GM18498 (cell line): ENCODE results near the gene RFC4.
"Not testable (repeated sequence)": the region's sequence is repeated elsewhere in the genome, so short reads cannot be mapped to it uniquely, and the experiment has no call there.

Source experiments
- ATAC-seq: cut with Tn5 transposase; IDR thresholded peaks from one replicate; pipeline ENCODE4 v1.9.1; 2021; ENCODE audit warnings: mild to moderate bottlenecking, moderate library complexity; ENCODE audit not compliant: unreplicated experiment

RFC4 gene

DNA sequence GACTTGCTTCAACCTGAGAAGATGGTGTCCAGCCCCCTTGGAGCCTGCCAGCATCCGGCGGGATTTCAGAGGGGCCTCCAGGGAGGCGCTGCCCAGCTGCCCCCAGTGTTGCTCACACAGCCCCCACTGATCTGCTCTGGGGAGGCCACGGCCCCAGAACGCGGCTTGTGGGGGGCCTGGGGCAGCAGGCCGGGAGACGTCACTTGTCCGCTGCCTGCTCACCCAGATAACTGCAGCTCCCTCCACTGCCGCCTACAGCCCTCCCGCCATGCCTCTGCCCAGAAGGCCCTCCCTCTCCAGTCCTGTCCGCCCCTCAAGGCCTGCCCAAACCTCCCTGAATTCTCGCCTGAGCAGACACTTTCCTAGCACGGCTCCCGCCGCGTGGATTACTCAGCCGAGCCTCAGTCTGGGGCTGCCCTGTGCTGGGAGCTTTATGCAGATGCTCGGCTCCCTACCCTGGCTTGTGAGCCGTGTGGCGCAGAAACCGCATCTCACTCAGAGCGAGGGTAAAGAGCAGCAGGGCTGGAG lies 19.1 kb upstream of the RFC4 start:
- ATAC-seq: no peak

DNA sequence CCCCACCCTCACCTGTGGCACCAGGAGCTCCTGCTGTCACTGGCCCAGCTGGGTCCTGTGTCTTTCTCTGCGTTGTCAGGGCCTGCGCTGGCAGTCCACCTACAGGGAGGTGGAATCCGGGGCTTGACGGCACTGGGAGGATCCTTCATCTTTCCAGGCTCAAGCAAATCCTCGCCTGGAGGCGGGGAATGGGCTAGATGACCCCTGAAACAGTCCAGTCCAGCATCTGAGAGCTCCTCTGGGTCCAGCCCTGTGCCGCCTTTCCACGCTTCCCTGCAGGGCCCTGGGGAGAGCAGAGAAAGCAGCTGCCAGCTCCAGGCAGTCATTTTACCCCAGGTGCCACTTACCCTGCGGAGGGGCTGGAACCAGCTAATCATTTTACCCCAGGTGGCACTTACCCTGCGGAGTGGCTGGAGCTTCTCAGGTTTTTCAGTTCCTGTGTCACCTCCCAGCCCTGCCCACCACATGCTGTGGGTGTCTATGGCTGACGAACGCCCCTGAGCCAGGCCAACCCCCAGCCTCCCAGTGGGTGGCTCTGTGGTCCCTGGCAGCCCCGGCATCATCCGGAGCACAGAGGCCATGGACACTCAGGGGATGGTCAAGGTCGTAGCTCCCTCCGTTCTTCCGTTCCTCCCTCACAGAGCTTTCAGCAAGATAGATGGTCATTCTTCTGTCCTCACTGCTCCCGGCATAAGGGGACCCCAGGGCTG lies 18.3 kb upstream of the RFC4 start:
- no peak for ATAC-seq

DNA sequence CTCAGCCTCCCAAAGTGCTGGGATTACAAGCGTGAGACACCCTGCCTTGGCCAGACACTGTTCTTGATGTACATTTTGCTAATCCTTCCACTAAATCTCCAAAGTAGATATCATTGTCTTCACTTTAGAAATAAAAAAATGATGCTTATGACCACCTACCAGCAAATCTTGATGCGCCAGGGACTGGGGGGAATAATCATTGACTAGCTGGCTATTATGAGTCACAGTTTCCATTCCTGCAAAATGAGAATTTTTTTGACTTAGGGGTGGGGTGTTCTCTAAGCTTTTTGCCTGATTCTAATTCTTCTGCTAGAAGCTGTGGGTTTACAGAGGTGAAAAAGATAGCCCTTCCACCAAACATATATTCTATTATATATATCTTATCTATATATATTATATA lies 17.1 kb upstream of the RFC4 start:
- no peak for ATAC-seq

DNA sequence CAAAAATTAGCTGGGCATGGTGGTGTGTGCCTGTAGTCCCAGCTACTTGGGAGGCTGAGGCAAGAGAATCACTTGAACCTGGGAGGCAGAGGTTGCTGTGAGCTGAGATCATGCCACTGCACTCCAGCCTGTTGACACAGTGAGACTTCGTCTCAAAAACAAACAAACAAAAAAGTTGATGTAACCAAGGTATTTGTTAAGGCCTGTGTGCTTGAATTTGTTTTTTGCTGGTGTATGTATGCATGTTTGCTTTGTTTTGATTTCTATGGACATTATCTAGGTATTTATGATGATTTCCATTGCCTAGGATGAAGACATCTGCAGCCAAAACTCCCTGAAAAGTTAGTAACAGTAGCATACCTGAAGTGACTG lies 16.1 kb upstream of the RFC4 start:
- ATAC-seq: not testable (repeated sequence)

DNA sequence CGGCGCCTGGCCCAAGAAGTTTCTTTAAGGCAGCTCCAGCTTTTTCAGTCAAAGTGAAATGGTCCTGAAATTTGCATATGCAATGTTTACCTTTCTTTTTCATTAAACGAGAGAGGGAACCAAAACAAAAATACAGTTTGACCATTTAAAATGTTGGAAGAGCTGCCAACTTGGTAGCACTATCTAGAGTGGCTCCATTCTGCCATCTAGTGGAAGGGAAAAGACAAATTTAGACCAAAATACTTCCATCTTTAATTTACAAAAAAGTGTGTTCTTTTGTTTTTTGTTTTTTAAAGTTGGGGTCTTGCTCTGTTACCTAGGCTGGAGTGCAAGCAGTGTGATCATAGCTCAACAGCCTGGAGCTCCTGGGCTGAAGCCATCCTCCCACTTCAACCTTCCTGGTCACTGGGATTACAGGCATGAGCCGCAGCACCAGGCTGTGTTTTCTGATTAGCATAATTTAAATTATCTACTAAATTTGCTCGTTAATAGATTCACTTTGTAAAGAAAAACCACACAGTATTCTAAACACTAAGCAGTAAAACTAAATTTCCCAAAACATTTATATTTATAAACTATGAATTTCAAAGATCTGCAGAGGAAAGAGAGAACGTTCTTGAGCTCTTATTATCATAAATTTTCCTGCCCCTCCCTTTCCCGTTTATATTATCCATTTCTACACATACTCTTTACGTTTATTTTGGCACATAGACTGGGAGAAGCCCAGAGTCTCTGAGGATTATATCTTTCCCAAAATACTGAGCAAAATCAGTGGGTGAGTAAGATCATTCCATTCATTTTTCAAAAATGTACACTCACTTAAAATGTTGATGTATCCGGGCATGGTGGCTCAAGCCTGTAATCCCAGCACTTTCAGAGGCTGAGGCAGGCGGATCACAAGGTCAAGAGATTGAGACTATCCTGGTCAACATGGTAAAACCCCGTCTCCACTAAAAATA lies 15.4 kb upstream of the RFC4 start:
- no peak for ATAC-seq

DNA sequence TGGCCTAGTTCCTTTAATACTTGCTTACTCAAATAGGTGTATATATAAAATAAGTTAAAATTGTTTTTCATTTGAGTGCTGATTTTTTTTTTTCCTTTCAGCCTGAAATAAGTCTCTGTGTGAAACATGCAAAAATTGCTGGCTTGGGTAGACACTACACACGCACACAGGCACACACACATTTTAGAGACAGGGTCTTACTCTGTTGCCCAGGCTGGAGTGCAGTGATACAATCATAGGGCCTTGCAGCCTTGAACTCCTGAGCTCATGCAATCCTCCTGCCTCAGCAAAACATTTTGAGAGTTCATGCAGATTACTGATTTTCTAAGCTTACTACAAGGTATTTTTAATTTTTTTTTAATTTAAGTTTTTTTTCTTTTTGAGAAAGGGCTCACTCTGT lies 12.7 kb upstream of the RFC4 start:
- ATAC-seq: no peak

DNA sequence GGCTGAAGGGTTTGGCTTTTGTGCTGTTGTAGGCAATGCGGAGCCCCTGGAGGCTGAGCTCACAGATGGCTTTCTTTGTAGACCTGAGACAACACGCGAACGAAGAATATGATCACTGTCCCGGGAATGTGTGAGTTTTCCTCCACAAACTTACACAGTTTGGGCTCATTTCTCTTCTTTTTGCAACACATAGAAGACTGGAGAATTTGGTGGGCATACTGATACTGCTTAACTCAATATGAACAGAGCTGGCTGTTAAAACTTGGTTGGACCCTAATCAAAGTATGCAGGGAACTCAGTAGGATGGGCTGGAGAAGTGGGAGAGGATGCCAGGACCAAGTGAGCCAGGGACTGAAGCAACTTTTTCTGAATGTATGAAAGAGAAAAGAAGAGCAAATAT lies 12.2 kb upstream of the RFC4 start:
- ATAC-seq: no peak

DNA sequence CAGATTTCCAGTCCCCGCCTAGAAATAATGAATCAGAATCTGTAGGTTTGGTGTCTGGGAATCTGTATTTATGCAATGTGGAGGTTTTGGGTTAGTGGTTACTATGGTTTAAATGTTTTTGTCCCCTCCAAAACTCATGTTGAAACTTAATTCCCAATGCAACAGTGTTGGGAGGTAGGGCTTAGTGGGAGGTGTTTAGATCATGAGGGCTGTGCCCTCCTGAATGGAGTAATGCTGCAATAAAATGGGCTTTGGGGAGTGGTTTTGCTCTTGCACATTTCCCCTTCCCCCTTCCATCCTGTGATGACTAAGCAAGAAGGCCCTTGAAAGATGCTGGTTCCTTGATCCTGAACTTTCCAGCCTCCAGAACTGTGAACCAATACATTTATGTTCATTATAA lies 9.2 kb upstream of the RFC4 start:
- ATAC-seq: no peak

DNA sequence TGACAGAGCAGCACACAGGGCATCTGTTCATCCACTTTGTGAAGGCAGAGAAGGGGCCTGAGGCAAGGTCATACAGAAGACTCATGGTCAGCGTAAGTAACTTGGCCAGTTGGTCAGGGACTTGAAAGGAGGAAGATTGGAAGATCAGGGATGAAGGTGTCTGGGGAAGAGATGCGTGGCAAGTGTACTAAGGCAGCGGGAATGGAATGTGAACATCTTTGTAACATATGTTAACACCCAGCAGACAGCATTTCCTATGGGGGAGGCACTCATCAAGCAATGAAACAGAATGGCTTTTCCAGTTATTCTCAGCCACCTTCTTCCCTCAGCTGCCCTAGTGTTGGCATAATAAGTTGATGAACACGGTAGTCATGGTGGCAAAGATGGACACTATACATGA lies 7.8 kb upstream of the RFC4 start:
- ATAC-seq: no peak

DNA sequence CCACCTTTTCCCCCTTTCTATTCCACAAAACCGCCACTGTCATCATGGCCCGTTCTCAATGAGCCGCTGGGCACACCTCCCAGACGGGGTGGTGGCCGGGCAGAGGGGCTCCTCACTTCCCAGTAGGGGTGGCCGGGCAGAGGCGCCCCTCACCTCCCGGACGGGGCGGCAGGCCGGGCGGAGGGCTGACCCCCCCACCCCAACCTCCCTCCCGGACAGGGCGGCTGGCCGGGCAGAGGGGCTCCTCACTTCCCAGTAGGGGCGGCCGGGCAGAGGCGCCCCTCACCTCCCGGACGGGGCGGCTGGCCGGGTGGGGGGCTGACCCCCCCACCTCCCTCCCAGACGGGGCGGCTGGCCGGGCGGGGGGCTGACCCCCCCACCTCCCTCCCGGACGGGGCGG lies 5.0 kb upstream of the RFC4 start:
- not testable (repeated sequence) for ATAC-seq

DNA sequence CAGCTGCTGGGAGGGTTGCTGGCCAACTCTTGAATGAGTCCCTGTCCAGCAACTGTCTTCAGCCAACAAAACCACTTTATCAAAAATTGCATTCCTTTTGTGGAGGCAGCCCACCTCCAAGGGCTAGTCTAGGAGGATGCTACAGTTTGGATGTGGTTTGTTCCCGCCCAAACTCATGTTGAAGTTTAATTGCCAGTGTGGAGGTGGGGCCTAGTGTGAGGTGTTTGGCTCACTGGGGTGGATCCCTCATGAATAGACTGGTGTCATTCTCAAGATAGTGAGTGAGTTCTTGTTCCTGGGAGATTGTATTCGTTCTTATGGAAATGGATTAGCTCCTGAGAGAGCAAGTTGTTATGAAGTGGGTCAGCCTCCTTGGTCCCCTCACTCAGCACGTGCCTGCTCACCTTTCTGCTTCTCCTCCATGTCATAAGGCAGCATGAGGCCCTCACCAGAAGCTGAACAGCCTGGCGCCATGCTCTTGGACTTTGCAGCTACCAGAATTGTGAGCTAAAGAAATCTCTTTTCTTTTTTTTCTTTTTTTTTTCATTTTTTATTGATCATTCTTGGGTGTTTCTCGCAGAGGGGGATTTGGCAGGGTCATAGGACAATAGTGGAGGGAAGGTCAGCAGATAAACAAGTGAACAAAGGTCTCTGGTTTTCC lies 4.2 kb upstream of the RFC4 start:
- ATAC-seq: no peak

DNA sequence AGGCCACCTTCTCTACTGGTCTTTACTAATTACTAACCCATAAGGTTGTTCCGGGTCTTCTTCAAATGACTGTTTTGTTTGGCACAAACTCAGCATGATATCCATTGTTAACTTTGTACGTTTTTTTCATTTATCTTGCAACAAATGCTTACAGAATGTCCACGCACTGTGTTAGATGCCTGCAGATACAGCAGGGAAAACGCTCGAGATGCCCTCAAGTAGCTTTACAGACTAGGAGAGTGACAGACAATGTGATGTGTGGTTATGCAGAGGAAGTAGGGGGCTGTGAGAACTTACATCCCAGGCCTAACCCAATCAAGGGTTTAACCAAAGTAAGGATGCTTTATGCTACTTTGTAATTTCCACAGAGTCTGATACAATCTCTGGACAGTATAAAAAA lies 949 bp upstream of the RFC4 start:
- ATAC-seq: no peak

DNA sequence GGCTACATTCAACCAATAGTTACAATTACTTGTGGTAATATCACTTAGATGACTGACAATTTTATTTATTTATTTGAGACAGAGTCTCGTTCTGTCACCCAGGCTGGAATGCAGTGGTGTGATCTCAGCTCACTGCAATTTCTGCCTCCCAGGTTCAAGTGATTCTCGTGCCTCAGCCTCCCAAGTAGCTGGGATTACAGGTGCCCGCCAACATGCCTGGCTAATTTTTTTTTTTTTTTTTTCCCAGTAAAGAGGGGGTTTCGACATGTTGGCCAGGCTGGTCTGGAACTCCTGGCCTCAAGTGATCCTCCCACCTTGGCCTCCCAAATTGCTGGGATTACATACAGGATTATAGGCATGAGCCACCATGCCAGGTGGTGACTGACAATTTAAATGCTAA lies 2.8 kb downstream of the RFC4 start:
- not testable (repeated sequence) for ATAC-seq

DNA sequence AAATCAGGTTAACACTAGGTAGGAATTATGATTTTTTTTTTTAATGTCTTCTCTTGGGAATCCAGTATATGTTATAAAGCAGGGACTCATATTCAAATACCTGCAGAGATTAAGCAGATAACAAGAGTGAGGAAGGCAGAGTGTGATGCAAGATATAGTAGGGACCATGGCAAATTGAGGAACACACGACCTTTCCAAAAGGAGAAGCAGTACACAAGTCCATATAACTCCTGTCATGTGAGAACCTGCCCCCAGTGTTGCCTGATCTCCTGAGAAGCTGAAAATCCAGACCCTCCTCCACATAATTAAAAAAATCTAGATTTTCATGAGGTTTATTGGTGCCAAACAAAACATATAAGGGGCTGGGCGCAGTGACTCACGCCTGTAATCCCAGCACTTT lies 3.6 kb downstream of the RFC4 start:
- no peak for ATAC-seq

DNA sequence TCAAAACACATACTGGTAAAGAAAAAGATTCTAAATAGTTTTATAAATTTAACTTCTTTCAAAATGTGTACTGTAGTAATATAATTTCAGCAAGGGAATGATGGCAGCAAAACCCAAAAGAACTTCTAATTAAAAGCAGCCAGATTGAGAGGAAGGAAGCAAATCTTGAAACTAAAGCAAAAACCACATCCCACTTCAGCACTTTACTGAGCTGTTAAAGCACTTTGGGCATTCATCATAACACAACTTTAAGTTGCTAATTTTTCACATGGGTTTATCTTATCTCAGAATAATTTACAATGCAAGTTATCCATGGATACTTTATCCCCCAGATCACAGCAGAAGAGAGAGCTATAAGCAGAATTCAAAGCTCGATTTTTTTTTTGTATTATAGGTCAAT lies 6.0 kb downstream of the RFC4 start:
- ATAC-seq: no peak

DNA sequence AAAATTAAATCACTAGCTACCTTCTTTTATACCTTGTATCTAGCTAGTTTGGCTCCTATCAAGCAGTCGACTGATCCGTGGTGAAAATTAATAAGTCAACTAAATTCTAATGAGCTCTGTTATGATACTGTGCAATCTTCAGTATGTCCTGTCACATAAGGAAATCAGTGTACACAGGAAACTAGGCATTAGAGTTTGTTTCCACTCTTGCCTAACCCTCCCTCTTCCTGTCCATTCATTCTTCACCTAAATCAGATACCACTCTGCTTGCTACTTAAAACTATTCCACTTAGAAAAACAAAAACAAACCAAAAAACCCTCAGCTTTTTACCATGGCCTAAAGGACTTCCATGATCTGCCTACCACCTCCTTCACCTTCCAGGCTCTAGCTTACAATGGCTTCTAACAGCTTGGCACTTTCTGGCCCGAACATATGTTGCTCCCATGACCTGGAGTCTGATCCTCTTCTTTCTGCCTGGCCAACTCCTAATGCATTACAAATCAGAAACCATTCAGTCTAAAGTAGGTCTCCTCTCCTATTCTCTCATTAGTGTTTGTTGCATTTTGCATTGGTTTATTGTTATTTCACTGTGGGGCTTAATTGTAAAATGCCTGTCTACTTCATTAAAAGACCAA lies 7.9 kb downstream of the RFC4 start:
- ATAC-seq: no peak

DNA sequence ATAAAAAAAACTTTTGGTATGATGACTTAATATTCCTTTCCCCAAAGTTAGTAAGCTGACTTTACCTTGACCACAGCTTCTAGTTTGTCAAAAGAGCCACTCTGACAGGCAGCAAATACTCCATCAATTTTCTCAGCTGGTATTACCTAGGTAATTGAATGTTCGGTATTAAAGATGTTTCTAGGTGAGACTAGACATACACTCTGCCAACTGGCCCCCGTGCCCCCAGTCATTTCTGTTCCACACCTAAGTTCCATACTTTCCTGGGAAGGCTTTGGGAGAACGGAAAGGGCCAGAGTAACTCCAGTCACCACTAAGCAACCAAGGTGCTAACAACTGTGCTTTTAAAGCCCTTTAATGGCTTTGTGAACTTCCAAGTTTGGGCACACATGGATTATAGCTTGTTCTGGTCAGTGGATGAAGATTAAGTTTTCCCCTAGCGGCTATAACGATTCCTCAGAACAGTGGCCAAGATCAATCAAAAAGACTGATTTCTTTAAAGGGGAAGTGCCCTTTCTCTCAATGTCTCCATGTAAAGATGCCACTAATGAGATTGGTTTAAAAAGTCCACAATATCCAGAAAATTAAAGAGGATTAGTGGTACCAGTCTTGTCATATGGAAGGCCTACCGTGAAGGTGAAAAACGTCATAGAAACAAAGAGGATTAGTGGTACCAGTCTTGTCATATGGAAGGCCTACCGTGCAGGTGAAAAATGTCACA lies 15.9 kb downstream of the RFC4 start:
- ATAC-seq: no peak

DNA sequence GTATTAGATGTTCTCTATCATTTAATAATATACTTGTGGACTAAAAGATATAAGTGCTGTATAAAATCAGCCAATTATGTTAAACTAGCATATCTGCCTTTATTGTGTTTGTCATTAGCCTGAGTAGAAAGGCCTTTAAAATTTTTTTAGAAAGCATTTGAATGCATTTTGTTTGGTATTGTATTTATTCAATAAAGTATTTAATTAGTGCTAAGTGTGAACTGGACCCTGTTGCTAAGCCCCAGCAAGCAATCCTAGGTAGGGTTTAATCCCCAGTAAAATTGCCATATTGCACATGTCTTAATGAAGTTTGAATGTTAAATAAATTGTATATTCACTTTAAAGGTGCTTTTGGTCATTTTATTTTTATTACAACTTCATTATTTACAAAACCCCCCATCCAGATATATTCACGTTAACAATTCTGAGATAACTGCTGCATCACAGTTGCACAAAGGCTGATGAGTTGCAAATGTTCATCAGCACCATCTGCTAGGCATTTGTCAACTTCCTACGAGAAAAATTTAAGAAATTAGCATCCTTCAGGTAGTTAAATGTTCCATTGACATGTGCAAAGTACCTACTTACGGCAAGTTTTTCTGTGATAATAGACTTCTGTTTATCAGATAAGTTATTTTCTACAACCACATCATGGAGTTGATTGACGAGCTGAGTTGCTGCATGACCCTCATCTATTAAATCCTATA lies 16.6 kb downstream of the RFC4 start:
- ATAC-seq: no peak

DNA sequence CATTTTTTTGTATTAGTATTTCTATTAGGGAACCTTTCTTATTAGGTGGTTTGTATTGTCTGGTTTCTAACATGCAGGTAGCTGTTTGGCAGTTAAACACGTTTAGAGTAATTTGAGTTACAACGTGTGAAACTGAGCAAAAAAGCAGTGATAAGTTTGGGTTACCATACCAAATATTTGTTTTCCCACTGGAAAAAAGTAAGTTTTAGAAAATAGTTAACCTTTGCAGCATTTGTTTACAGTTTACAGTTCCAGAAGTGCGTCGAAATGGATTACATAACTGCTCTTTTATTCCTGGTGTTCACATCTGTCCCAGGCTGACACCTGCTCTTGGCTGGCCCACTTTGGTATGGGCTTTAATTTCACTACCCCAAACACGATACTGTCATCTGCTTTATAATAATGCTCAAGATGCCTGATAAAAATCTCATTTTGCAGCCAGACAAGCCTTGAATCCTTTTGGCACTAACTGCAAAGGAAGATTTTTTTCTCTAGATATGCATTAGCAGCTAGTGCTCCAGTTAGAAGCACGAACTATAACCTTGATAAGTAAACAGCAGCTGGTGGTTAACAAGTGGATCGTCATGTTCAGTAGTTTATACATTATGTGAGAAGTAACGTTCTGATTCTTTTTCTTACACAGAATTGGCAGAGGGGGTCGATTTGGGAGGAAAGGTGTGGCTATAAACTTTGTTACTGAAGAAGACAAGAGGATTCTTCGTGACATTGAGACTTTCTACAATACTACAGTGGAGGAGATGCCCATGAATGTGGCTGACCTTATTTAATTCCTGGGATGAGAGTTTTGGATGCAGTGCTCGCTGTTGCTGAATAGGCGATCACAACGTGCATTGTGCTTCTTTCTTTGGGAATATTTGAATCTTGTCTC lies 17.6 kb downstream of the RFC4 start:
- ATAC-seq: no peak
